GM10266 (cell line): Measurements from ENCODE around the gene PROX1.

ENCODE experiments used
- DNase-seq: peaks from one replicate; pipeline ENCODE4 v3.0.0; 2012; ENCODE audit errors: extremely low spot score
- CTCF ChIP-seq: IDR thresholded peaks from 2 replicates; pipeline ENCODE4 v1.5.1; 2012; ENCODE audit warnings: mild to moderate bottlenecking, low read depth; ENCODE audit not compliant: control insufficient read depth, insufficient read depth; ENCODE audit errors: missing control alignments

PROX1 gene

GRCh38 chr1:213953806-213954205, 34.0 kb upstream of the PROX1 start:
- no peak for TF ChIP-seq CTCF
- DNase-seq, result no peak

GRCh38 chr1:213956295-213956770, 31.4 kb upstream of the PROX1 start:
- no peak for TF ChIP-seq CTCF
- no peak for DNase-seq

GRCh38 chr1:213958346-213958745, 29.4 kb upstream of the PROX1 start:
- no peak for DNase-seq
- TF ChIP-seq CTCF, result no peak

- DNase-seq, result no peak
- no peak for TF ChIP-seq CTCF
Observed at GRCh38 chr1:213960963-213961362, 26.8 kb upstream of the PROX1 start.

GRCh38 chr1:213962508-213962907, 25.3 kb upstream of the PROX1 start:
- TF ChIP-seq CTCF, result no peak
- DNase-seq, result no peak

GRCh38 chr1:213966122-213966521, 21.7 kb upstream of the PROX1 start:
- TF ChIP-seq CTCF, result no peak
- DNase-seq, result no peak

- no peak for TF ChIP-seq CTCF
- no peak for DNase-seq
Observed at GRCh38 chr1:213968146-213968825, 19.5 kb upstream of the PROX1 start.
